ENCODE data around the gene SUPT16H.
"Not testable (repeated sequence)": the region's sequence is repeated elsewhere in the genome, so short reads cannot be mapped to it uniquely, and the experiment has no call there.

Gene SUPT16H

GRCh38 chr14:21383848-21384493 is at the start of gene SUPT16H:
Gene SUPT16H (minus strand): TSS chr14:21384019. CDS start chr14:21383927, 92 bp downstream.
- DNase-seq, result peak; percentile 94

- DNase-seq, result no peak
Measured at GRCh38 chr14:21431126-21431525, 47.3 kb upstream of the SUPT16H start.

- DNase-seq, result no peak
Measured at GRCh38 chr14:21428930-21429329, 45.1 kb upstream of the SUPT16H start.

GRCh38 chr14:21426692-21427091 is 42.9 kb upstream of the SUPT16H start:
- DNase-seq, result no peak

- DNase-seq, result no peak
Measured at GRCh38 chr14:21419528-21419927, 35.7 kb upstream of the SUPT16H start.

- no peak for DNase-seq
Measured at GRCh38 chr14:21415329-21415728, 31.5 kb upstream of the SUPT16H start.

- DNase-seq, result no peak
Measured at GRCh38 chr14:21414137-21414631, 30.4 kb upstream of the SUPT16H start.

- no peak for DNase-seq
Measured at GRCh38 chr14:21408147-21408546, 24.3 kb upstream of the SUPT16H start.

- no peak for DNase-seq
Measured at GRCh38 chr14:21406213-21406612, 22.4 kb upstream of the SUPT16H start.

- no peak for DNase-seq
Measured at GRCh38 chr14:21405097-21405496, 21.3 kb upstream of the SUPT16H start.

GRCh38 chr14:21399311-21399870 is 15.6 kb upstream of the SUPT16H start:
- no peak for DNase-seq

- DNase-seq, result no peak
Measured at GRCh38 chr14:21398901-21399300, 15.1 kb upstream of the SUPT16H start.

- DNase-seq, result no peak
Measured at GRCh38 chr14:21395450-21395849, 11.6 kb upstream of the SUPT16H start.

- DNase-seq, result peak; percentile 6
Measured at GRCh38 chr14:21385188-21385904, 1.5 kb upstream of the SUPT16H start.

GRCh38 chr14:21384494-21384851 is 654 bp upstream of the SUPT16H start:
- no peak for DNase-seq

GRCh38 chr14:21382886-21383847 is 652 bp downstream of the SUPT16H start:
- peak; percentile 54 for DNase-seq

GRCh38 chr14:21382095-21382494 is 1.7 kb downstream of the SUPT16H start:
- no peak for DNase-seq

GRCh38 chr14:21379338-21379737 is 4.5 kb downstream of the SUPT16H start:
- DNase-seq, result no peak

- no peak for DNase-seq
Measured at GRCh38 chr14:21373980-21374379, 9.8 kb downstream of the SUPT16H start.

- DNase-seq, result not testable (repeated sequence)
Measured at GRCh38 chr14:21372814-21373213, 11.0 kb downstream of the SUPT16H start.

- DNase-seq, result no peak
Measured at GRCh38 chr14:21369949-21370679, 13.7 kb downstream of the SUPT16H start.

GRCh38 chr14:21367582-21368144 is 16.2 kb downstream of the SUPT16H start:
- no peak for DNase-seq
